NCI-H2107 treated with DMSO at 0.1 percent for 48 hours (cell line): ENCODE data around the gene SS18L1.

ENCODE experiments used
- DNase-seq: peaks from one replicate; lab custom pipeline; 2025; ENCODE audit not compliant: unreplicated experiment; lab: John Stamatoyannopoulos, UW

SS18L1 gene

DNA sequence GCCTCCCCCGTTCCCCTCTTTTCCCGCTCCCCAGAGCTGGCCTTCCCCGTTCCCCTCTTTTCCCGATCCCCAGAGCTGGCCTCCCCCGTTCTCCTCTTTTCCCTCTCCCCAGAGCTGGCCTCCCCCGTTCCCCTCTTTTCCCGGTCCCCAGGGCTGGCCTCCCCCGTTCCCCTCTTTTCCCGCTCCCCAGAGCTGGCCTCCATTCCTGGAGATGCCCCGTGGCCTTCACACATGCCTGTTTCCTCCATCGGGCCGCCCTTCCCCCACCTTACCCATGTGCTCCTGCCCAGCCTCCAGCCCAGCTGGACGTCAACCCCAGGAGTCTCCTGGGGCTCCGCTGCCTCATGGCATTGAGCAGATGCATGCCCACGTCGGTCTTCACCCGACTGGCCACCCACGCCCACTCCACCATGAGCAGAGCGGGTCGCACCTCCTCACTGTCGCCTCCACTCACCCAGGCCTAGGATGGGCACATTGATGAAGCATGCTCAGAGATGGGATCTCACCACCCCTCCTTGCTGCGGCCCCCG, 8.3 kb downstream of the SS18L1 start:
- DNase-seq = no peak

DNA sequence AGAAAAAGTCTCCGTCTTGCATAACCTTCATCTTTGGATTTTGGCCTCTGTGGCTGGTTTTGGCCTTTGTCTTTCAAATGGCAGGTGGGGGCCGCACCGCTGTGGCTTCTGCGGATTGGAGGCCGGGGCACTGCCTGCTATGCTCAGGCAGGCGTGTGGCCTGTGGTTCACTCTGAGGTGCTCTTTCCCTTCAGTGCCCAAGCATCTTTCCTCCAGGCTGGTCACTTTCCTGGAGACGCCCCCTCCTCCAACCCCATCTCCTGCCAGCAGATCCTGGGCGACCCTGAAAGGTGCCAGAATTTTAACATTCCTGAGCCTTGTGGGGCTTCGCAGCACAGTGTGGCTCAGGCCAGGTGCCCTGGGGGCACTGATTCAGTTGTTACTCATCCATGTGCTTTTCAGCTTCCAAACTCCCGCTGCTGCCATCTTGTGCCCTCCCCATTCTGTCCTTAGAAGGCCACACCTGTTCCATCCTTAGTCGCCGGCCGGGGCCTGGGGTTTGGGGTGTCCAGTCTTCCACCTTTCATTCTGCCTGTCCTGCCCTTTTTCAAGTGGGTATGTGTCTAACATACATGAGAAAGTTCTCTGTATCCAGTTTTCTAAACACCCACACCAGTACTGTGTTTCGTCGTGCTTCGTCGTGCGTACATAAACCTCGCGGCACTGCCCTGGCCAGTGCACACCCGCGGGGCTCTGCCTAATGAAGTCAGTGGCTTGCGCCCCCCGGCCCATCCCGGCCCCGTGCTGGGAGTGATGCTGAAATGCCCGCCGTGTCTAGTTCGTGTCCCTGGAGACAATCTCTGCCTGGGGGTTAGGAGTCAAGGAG, 12.1 kb downstream of the SS18L1 start:
- DNase-seq = no peak

DNA sequence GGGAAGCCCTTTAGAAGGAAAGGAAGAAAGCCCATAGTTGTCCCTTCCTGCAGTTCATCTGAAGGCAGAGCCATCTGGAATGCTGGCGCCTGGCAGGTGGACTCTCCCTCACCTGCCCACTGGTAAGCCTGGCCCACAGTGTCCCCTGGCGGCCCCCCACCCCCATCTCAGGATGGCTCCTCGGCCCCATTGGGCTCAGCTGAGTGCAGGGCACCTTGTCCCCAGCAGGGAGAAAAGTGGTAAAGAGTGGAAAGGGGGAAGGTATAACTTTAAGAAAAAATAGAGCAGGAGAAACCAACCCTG, 12.6 kb downstream of the SS18L1 start:
- no peak for DNase-seq

DNA sequence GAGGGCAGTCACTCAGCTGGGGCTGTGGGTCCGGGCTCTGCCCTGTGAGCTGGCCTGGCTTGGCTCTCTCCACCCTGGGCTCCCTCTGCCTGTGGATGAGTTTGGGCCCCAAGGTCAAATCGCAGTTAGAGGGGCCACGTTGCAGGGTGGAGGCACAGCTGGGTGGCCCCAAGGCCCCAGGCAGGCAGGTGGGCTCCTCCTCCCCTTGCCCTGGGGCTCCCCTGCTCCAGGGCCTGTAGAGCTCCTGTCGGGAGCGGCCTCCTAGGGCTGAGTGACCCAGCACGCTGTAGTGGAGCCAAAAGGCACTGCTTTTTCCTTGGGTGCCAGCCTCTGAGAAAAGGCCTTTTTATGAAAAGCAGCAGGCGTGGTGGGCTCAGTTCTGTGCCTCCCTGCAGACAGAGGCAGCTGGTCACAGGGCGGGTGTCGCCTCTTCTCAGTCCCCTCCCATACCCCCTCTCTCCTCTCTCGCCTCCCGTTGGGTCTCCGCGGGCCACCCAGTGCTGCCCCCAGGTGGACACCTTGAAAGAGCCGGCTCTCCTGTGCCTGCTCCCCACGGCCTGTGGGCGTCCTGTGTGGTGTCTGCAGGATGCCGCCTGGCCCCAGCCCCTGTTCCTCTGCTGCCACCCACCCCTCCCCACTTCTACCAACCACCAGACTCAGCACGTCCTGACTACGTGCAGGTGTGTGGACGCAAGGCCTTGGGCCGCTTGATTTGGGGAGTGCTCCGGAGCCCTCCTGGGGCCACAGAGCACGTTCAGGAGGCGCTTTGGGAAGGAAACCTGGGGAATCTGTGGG, 13.2 kb downstream of the SS18L1 start:
- no peak for DNase-seq

DNA sequence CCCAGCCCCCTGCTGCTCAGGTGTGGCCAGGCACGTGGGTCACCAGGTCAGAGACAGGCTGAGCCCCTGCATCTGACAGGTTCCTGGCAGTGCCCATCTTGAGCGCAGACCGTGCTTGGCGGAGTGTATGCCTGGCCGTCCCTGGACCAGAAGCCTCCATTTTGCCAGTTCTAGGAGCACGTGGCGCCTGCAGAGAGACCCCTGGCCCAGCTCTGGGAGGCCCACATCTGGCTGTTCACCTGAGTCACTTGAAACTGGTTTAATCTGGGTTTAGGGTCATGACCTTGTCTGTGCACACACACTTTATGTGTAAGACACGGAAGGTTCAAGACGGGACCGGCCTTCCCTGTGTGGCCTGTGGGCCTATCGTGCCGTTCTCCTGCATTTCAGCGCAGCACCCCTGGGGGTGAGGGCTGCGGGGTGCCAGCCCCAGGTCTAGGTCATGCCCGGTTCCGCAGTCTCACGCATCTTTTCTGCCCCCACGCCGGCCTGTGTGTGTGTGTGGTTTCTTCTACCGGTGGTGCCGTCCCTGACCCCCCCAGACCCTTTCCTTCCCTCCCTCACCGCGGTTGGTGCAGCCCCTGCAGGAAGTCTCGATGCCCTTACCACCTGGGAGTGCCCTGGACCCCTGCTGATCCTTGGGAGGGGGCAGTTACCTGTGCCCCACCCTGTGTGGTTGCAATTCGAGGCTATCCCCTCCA, 14.0 kb downstream of the SS18L1 start:
- DNase-seq = no peak

DNA sequence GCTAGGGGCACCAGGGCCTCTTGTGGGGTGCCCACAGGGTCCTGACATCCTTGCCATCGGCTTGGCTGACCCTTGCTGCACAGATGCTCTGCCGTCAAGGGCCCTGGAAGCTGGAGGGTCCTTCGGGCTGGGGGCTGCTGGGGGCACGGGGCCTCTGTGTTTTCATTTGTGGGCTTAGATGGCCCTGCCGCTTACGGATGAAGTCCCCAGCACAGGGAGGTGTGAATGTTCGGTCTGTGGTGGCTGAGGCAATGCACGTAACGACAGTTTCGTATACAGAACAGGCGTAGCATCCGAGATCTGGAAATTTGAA, 14.5 kb downstream of the SS18L1 start:
- DNase-seq = no peak

DNA sequence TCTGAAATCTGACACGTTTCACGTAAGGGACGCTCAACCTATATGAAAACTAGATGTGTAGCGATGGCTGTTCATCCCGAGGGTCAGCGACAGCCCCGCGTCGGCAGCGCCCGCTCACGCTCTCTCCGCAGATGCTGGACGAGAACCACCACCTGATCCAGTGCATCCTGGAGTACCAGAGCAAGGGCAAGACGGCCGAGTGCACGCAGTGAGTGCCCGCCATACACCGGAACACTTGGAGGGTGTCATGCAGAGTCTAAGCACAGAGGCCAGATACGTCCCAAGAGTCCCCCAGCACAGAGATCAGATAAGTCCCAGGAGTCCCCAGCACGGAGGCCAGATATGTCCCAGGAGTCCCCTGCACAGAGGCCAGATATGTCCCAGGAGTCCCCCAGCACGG, 15.0 kb downstream of the SS18L1 start:
- no peak for DNase-seq

DNA sequence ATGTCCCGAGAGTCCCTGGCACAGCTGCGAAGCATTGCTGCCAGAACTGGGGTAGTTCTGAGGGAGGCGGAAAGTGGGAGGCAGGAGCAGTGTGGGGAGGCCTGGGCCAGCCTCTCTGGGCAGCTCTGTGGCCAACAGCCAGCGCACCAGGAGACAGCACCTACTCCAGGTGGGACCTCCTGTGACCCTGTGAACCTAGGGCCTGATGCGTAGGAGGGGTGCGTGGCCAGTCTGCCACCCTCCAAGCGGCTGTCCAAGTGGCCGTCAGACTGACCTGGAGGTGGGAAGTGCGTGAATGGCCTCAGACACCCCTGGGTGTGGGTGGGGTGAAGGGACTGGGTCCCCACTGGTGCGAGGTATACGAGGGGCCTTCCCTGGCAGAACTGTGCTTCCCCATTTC, 15.5 kb downstream of the SS18L1 start:
- DNase-seq = no peak

DNA sequence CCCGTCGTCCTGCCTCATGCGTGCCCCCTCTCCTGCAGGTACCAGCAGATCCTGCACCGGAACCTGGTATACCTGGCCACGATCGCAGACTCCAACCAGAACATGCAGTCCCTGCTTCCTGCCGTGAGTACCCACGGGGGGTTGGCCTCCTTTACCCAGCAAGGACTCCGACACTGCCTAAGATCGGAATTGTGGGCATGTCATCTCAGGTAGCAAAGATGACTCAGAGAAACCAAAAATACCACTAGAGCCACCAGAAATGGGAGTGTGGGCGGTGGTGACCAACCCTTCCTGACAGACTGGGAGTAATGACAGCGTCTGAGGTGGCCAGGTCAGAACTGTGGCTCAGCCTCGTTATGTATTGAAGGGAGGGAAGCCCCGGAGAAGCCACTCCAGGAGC, 16.3 kb downstream of the SS18L1 start:
- DNase-seq = no peak

DNA sequence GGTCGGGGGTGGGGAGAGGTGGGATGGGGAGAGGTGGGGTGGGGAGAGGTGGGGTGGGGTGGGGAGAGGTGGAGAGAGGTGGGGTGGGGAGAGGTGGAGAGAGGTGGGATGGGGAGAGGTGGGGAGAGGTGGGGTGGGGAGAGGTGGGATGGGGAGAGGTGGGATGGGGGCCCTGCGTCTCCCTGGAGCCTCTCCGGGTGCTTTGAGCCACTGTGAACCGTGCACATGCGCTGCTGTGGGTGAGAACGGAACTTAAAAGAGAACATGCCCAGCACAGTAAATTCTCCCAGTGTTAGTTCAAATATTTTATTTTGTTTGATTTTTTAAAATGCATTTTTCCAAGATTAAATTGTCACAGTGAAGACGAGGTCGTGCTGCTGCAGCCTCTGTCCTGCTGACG, 16.7 kb downstream of the SS18L1 start:
- DNase-seq = no peak

DNA sequence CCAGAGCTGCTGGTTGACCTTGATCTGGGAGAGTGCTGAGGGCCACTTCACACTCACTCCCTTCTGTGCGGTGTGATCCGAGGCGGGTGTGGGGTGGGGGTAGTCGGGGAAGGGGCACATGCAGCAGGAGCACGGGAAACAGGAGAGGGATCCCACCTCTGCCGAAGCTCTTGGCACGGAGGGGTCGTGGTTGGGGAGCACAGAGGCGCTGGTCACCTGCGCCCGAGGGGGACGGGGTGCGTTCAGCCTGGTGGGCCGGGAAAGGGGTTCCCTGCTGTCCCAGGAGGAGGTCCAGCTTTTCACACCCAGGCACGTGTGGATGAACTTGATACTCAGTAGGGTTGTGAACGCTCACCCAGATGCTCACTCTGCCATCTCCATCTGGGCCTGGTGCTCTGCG, 17.3 kb downstream of the SS18L1 start:
- DNase-seq = no peak

DNA sequence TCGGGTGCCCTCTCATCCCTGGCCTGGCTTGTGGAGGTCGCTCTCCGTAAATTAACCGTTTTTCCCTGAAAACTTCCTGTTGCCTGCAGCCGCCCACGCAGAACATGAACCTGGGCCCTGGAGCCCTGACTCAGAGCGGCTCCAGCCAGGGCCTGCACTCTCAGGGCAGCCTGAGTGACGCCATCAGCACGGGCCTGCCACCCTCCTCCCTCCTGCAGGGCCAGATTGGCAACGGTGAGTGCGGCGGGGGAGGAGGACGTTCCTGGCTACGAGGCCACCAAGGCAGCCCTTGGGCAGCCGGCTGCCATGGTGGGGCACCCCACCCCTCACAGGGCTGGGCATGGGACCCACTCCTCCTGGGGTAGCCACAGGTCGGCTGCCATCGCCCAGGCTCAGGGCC, 17.8 kb downstream of the SS18L1 start:
- no peak for DNase-seq

DNA sequence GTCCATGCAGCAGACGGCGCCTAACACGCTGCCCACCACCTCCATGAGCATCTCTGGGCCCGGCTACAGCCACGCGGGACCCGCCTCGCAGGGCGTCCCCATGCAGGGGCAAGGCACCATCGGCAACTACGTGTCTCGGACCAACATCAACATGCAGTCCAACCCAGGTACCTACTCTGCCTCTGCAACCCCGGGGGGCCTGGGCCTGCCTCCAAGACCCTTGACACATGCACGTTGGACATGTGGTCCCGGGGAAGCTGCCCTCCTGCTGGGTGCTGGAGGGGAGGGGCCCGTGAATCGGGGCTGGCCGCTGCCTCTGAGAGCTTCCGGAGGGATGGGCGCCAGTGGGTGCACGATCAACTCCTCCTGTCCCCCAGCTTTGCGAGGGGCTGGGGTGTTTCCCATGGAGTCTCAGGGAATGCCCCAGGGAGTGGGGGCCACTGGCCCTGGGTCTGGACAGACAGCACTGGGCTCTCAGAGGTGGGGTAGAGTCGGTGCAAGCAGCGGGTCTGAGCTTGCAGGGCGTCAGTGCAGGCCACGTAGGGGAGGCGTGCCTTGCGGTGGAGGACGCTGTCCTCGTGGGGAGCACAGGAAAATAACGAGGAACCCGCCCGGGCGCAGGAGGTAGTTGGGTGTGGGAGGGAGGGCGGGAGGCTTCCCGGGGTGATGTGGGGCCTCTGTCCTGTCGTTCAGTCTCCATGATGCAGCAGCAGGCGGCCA, 19.4 kb downstream of the SS18L1 start:
- DNase-seq = no peak

DNA sequence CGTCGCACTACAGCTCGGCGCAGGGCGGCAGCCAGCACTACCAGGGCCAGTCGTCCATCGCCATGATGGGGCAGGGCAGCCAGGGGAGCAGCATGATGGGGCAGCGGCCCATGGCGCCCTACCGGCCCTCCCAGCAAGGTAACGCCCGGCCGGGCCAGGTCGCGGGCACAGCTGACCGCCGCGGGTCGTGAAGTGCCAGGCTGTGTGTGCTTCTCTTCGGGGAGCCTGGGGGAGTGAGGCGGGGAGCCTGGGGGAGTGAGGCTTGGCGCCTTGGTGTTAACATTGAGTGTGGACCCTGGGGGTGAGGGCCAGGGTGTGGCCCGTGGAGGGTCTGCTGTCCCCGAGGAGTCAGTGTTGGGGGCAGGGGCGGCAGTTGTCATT, 19.9 kb downstream of the SS18L1 start:
- no peak for DNase-seq

DNA sequence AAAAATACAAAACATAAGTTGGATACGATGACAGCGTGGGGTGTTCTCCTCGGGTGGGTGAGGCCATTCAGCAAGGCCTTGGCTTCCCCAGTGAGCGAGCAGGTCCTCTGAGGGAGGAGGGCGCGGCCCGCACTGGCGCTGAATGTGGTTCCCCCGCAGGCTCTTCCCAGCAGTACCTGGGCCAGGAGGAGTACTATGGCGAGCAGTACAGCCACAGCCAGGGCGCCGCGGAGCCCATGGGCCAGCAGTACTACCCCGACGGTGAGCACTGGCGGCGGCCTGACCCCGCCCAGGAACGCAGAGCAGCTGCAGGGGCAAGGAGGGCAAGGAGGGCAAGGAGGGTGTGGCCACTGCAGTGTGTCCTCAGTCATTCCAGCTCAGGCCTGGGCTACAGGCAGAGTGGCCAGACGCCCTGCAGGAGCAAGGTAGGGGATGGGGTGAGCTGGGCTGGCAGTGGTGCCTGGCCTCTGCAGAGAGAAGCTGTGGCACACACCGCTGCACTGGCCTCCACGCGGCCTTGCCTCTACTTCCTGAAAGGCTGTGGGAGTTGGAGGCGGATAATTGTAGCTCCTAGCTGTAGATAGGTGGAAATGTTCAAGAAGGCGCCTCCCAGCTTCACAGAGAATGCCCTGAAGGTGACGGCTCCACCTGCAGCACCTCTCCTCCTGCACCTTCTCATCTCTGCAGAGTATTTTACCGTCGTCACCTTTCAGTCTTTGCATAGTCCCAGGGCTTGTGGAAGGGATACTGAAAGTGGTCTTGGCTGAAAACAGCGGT, 20.6 kb downstream of the SS18L1 start:
- no peak for DNase-seq

DNA sequence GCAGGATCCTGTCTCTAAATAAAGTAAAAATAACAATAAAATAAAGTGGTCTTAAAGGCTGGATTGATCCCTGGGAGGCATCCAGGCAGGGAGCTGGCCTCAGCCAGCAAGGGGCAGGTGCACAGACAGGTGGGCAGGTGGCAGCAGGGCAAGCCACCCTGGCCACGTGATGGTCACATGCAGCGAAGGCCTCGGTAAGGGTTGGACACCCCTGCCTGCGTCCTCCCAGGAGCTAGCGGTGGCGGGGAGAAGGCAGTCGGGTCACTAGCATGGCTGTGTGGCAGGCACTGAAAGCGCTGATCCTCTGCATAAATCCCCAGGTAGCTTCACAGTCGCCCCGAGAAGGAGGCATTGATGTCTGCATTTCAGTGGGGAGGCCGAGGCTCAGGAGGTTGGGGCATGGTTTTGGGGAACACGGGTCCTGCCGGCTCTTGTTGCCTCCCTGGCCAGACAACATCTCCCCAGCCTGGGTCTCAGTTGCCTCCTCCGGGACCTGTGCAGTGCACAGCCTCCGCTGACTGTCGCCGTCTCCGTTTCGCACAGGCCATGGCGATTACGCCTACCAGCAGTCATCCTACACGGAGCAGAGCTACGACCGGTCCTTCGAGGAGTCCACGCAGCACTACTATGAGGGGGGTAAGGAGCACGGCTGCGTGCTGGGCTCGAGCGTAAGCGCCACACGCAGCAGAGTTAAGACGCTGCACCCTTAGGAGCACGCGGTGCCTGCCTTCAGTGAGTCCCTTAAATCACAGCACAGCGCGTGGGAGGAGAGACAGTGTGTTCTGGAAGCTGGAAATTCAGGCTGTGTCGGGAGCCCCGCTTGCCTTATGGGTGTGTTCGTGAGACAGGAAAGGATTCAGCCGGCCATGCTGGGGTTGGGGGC, 21.6 kb downstream of the SS18L1 start:
- DNase-seq = no peak

DNA sequence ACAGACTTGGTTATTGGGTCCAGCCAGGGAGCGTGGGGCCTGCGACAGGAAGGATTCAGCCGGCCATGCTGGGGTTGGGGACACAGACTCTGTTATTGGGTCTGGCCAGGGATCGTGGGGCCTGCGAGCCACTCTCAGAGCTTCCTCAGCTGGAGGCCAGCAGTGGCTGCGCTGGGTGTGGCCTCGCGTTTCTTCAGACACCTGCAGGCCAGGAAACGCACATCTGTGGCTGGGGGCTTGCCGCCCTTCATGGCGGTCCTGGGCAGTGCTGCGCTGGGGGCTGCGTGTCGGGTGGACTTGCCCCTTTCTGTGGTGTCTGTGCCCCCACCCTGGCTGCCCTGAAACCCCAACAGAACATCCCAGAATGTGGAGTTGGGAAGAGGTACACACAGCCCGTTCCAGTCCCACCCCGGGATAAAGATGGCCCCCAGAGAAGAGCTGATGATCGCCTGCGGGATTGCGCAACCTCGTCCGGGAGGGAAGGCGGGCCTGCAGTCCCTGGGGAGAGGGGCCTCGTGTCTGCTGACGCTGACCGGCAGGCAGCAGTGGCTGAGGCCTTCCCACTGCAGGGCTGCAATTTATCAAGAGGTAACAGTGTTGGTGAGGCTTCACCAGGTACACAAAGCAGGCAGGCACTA, 22.3 kb downstream of the SS18L1 start:
- no peak for DNase-seq

DNA sequence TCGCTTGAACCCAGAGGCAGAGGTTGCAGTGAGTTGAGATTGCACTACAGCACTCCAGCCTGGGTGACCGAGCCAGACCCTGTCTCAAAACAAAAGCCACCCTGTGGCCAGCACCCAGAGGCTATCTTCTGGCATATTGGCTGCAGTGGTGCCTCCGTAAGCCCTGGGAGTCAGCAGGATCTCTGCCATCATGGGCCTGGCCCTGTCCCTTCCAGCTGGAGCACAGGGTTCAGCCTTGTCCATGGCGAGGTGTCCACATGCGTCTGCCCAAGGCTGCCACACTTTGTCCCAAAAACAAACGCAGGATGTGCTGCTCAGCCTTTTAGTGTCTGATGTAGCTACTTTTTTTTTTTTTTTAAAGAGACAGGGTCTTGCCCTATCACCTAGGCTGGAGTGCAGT, 23.9 kb downstream of the SS18L1 start:
- no peak for DNase-seq

DNA sequence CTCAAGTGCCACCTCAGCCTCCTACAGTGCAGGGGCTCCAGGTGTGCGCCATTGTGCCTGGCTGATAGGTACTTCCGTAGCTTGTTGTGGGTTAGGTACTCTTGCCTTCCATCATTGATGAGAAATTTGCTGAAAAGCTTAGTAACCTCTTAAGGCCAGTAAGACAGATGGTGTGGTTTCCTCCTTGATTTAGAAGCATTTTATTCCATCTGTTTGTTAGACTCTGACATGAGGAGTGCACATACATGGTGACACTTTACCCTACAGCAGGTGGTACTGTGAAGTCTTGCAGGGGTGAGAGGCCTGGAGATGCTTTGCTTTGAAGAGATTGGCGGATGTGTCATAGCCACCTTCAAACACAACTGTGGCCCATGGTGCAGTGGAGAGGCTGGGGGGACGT, 24.5 kb downstream of the SS18L1 start:
- DNase-seq = no peak
